GM12874 (cell line): Measurements from ENCODE around the gene PTH2.

ENCODE experiments used
- CTCF ChIP-seq: IDR thresholded peaks from 2 replicates; pipeline ENCODE4 v1.5.1; 2011; ENCODE audit warnings: low read depth, mild to moderate bottlenecking, control low read depth, low read length, moderate library complexity; ENCODE audit not compliant: insufficient read depth

The PTH2 gene

GRCh38 chr19:49391581-49392399, 31.5 kb downstream of the PTH2 start:
- TF ChIP-seq CTCF = peak; percentile 89

- no peak for TF ChIP-seq CTCF
Measured at GRCh38 chr19:49390929-49391359, 32.3 kb downstream of the PTH2 start.

- no peak for TF ChIP-seq CTCF
Measured at GRCh38 chr19:49390131-49390928, 32.9 kb downstream of the PTH2 start.

GRCh38 chr19:49389406-49389805, 33.8 kb downstream of the PTH2 start:
- TF ChIP-seq CTCF = no peak

GRCh38 chr19:49387936-49388372, 35.3 kb downstream of the PTH2 start, which contains the start of gene KASH5:
KASH5 (plus strand) TSS chr19:49388249; CDS start chr19:49390884, 2,635 bp downstream.
- no peak for TF ChIP-seq CTCF

- no peak for TF ChIP-seq CTCF
Measured at GRCh38 chr19:49383599-49383998, 39.6 kb downstream of the PTH2 start.

GRCh38 chr19:49382639-49383038, 40.6 kb downstream of the PTH2 start:
- TF ChIP-seq CTCF = no peak
